Thymus (tissue), 11 donors: ENCODE measurements around the gene ZNF300. TPM values are rescaled to one million over a fixed set of nuclear protein-coding genes. Genes with fewer than 3 reads are reported as not detected.
"Not testable (repeated sequence)": the region's sequence is repeated elsewhere in the genome, so short reads cannot be mapped to it uniquely, and the experiment has no call there.

Source experiments
- DNase-seq, 9 donors: peaks; one replicate each; pipeline ENCODE4 v3.0.0-alpha.2; 2013; ENCODE audit warnings: low spot score in 9 of 9, low read depth in 6 of 9, missing footprints in 1 of 9
- H3K27ac ChIP-seq, 2 donors: one replicate each; pipeline ENCODE4 v1.5.1; 2013; ENCODE audit warnings: control low read depth in 1 of 2, low read depth in 1 of 2, low read length in 1 of 2, mild to moderate bottlenecking in 1 of 2, moderate library complexity in 1 of 2
- H3K27me3 ChIP-seq, 2 donors: one replicate each; pipeline ENCODE4 v1.5.1; 2013; ENCODE audit warnings: low read length in 1 of 2; ENCODE audit not compliant: control insufficient read depth in 2 of 2, insufficient read depth in 1 of 2
- H3K36me3 ChIP-seq, 2 donors: one replicate each; pipeline ENCODE4 v1.5.1; 2013; ENCODE audit warnings: low read length in 1 of 2, mild to moderate bottlenecking in 1 of 2, moderate library complexity in 1 of 2; ENCODE audit not compliant: control insufficient read depth in 2 of 2, insufficient read depth in 2 of 2
- H3K4me1 ChIP-seq, 2 donors: one replicate each; pipeline ENCODE4 v1.5.1; 2013; ENCODE audit warnings: low read length in 2 of 2; ENCODE audit not compliant: control insufficient read depth in 2 of 2, insufficient read depth in 2 of 2
- H3K4me3 ChIP-seq, 2 donors: one replicate each; pipeline ENCODE4 v1.5.1; 2013; ENCODE audit warnings: low read length in 2 of 2, control low read depth in 1 of 2, mild to moderate bottlenecking in 1 of 2
- H3K9me3 ChIP-seq, 2 donors: one replicate each; pipeline ENCODE4 v1.5.1; 2013; ENCODE audit warnings: low read length in 1 of 2, mild to moderate bottlenecking in 1 of 2; ENCODE audit not compliant: control insufficient read depth in 2 of 2, insufficient read depth in 1 of 2
- WGBS: extraction: QIAGEN DNeasy Blood & Tissue Kit; methylation state at CpG from one replicate; pipeline ENCODE4 v1.1.7; 2013; 5-methylcytosine and 5-hydroxymethylcytosine counted together
- polyA plus RNA-seq: library from polyadenylated mRNA; stranded (reverse); fragments of 200-250 nt; gene quantifications from one replicate; pipeline ENCODE4 v1.2.3, GENCODE V29; 2013
- total RNA-seq: library from RNA; stranded (reverse); fragments of 120-200 nt; gene quantifications from one replicate; pipeline ENCODE4 v1.2.4, GENCODE V29; 2013
- donor health status: healthy.

Gene ZNF300
- total and polyA plus RNA-seq, 2 donors = 7.7 to 10.9 TPM

DNA sequence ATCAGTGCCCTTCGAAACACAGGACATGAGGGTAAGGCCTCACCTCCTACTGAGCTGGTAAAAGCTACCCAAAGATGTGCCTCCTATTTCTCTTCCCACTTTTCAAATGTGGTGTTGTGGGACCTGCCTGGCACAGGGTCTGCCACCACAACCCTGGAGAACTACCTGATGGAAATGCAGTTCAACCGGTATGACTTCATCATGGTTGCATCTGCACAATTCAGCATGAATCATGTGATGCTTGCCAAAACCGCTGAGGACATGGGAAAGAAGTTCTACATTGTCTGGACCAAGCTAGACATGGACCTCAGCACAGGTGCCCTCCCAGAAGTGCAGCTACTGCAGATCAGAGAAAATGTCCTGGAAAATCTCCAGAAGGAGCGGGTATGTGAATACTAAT lies 56.5 kb downstream of the ZNF300 start:
- peaks cover 0 to 7% of the 10 kb centered on the region in 2 donors for H3K4me1 ChIP-seq
- no peak overlapping the region for H3K27ac ChIP-seq
- no peaks in the 10 kb centered on the region for H3K36me3 ChIP-seq
- no peak overlapping the region for H3K4me3 ChIP-seq
- no peaks in the 10 kb centered on the region for H3K9me3 ChIP-seq
- WGBS = 91% methylated on average over 4 of the region's 4 CpGs
- DNase-seq = no peak
- H3K27me3 ChIP-seq = no peaks in the 10 kb centered on the region

DNA sequence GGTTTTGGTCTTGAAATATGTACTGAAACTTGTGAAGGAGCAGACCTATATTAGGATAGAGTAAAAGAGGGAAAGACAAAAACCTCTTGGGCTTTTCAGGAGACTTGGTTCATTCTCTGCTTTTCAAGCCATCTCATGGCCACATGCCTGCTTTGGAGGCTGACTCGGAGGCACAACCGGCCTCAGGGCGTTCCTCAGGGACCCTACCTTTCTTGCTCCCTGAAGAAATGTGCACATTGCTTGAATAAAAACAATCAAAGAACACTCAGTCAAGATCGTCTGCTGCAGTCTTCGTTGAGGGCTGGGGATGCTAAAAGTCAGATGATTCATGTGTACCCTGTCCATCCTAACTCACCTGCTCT lies 57.5 kb downstream of the ZNF300 start:
- DNase-seq = no peak
- Histone ChIP-seq H3K27me3 (no peaks in the 10 kb centered on the region), H3K4me1 (peaks cover 0 to 7% of the 10 kb centered on the region in 2 donors), H3K4me3 (no peak overlapping the region), H3K36me3 (no peaks in the 10 kb centered on the region), H3K27ac (no peak overlapping the region), H3K9me3 (no peaks in the 10 kb centered on the region)
- WGBS = 63% methylated on average over 5 of the region's 5 CpGs

DNA sequence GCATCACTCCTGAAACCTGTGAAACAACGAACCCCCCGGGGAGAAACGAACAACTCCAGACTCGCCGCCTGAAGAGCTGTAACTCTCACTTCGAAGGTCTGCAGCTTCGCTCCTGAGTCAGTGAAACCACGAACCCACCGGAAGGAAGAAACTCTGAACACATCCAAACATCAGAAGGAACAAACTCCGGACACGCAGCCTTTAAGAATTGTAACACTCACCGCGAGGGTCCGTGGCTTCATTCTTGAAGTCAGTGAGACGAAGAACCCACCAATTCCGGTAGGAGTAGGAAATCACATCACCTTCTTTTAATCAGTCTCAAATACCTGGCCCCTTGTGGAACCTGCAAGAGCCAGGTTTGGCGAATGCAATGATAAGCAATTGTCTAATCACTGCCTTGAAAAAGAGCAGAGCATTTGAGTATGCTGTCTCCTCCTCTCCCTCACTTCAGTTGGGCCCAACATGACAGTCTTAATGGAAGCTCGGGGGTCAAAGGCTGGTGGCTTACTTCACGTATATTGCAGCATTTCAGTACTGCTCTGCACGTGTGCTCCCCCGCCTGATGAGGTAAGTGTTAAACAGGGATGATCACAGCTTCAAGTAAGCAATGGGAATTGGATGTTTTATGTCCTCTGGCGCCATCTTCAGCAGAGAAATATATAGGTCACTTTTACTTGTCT lies 58.0 kb downstream of the ZNF300 start:
- Histone ChIP-seq H3K9me3 (no peaks in the 10 kb centered on the region), H3K27ac (no peak overlapping the region), H3K4me3 (peak overlapping the region in 1 of 2 donors; percentile 10), H3K27me3 (no peaks in the 10 kb centered on the region), H3K36me3 (no peaks in the 10 kb centered on the region), H3K4me1 (peaks cover 0 to 7% of the 10 kb centered on the region in 2 donors)
- DNase-seq = peak; percentile 58 to 93 (median 79)
- 24% methylated on average over 22 of the region's 22 CpGs for WGBS

DNA sequence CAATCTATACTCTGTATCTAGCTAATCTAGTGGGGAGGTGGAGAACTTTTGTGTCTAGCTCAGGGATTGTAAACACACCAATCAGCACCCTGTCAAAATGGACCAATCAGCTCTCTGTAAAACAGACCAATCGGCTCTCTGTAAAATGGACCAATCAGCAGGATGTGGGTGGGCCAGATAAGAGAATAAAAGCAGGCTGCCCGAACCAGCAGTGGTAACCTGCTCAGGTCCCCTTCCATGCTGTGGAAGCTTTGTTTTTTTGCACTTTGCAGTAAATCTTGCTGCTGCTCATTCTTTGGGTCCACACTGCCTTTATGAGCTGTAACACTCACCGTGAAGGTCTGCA lies 58.5 kb downstream of the ZNF300 start, which contains the start of gene IRGM:
TSS of gene IRGM (plus strand) at position 214 of the 346 bp plus-strand sequence. CDS start 1,603 bp downstream, outside the sequence.
- DNase-seq, H3K4me1 ChIP-seq, H3K9me3 ChIP-seq, H3K36me3 ChIP-seq, H3K27ac ChIP-seq, H3K27me3 ChIP-seq: not testable (repeated sequence)
- H3K4me3 ChIP-seq = peak within 1 kb of the TSS in 1 of 2 donors; percentile 10
- 54% methylated on average over 3 of the region's 3 CpGs for WGBS

DNA sequence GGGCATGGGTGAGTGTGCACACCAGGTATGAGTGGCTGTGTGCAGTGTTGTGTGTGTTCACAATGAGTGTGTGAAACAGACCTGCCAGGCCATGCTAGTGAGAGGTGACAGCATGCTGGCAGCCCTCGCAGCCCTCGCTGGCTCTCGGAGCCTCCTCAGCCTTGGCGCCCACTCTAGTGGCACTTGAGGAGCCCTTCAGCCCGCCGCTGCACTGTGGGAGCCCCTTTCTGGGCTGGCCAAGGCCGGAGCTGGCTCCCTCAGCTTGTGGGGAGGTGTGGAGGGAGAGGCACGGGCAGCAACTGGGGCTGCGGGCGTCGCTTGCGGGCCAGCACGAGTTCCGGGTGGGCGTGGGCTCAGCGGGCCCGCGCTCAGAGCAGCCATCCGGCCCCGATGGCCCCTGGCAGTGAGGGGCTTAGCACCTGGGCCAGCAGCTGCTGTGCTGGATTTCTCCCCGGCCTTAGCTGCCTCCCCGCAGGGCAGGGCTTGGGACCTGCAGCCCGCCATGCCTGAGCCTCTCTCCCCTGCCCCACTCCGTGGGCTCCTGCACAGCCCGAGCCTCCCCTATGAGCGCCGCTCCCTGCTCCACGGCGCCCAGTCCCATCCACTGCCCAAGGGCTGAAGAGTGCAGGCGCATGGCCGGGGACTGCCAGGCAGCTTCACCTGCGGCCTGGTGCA lies 59.5 kb downstream of the ZNF300 start:
- not testable (repeated sequence) for H3K9me3 ChIP-seq, DNase-seq, H3K4me3 ChIP-seq, H3K36me3 ChIP-seq, H3K27me3 ChIP-seq, H3K4me1 ChIP-seq, H3K27ac ChIP-seq
- WGBS = 89% methylated on average over 32 of the region's 32 CpGs

Other genes with a start within 250 kb of the ZNF300 start
- 0.47 TPM for gene MYOZ3, start 243.7 kb downstream of the ZNF300 start, total RNA-seq
- gene MYOZ3, start 243.7 kb downstream of the ZNF300 start, polyA plus RNA-seq = 0.25 TPM
- gene RBM22, start 203.9 kb downstream of the ZNF300 start, total RNA-seq = 38.4 TPM
- gene RBM22, start 203.9 kb downstream of the ZNF300 start, polyA plus RNA-seq = 76.7 TPM
- gene DCTN4, start 146.0 kb downstream of the ZNF300 start, total RNA-seq = 18.0 TPM
- 30.5 TPM for gene DCTN4, start 146.0 kb downstream of the ZNF300 start, polyA plus RNA-seq
- 7.8 TPM for gene SMIM3, start 126.2 kb downstream of the ZNF300 start, total RNA-seq
- gene SMIM3, start 126.2 kb downstream of the ZNF300 start, polyA plus RNA-seq = 30.1 TPM
- gene IRGM, start 58.5 kb downstream of the ZNF300 start, total RNA-seq = 0.28 TPM
- gene IRGM, start 58.5 kb downstream of the ZNF300 start, polyA plus RNA-seq = 1.6 TPM
- gene GPX3, start 115.6 kb upstream of the ZNF300 start, total RNA-seq = 2.7 TPM
- gene GPX3, start 115.6 kb upstream of the ZNF300 start, polyA plus RNA-seq = 412 TPM
- gene TNIP1, start 176.1 kb upstream of the ZNF300 start, total RNA-seq = 54.7 TPM
- gene TNIP1, start 176.1 kb upstream of the ZNF300 start, polyA plus RNA-seq = 49.9 TPM